Measurements from ENCODE around the gene KDM1B.
"Not testable (repeated sequence)": the region's sequence is repeated elsewhere in the genome, so short reads cannot be mapped to it uniquely, and the experiment has no call there.

KDM1B gene

GRCh38 chr6:18151391-18151790, 3.8 kb upstream of the KDM1B start:
- DNase-seq: not testable (repeated sequence)

GRCh38 chr6:18151801-18152200, 3.4 kb upstream of the KDM1B start:
- DNase-seq: no peak

GRCh38 chr6:18153311-18153703, 1.9 kb upstream of the KDM1B start:
- DNase-seq: no peak

- DNase-seq: peak; percentile 84
Observed at GRCh38 chr6:18154507-18155149, 594 bp upstream of the KDM1B start, which contains the start of gene TPMT. Gene TPMT (minus strand): TSS chr6:18155077. CDS start chr6:18149127, 5,950 bp downstream.

- DNase-seq: peak; percentile 62
Observed at GRCh38 chr6:18155864-18156421, 721 bp downstream of the KDM1B start.

- DNase-seq: no peak
Observed at GRCh38 chr6:18160911-18161310, 5.7 kb downstream of the KDM1B start.

- no peak for DNase-seq
Observed at GRCh38 chr6:18161431-18161830, 6.2 kb downstream of the KDM1B start.

GRCh38 chr6:18162401-18162800, 7.2 kb downstream of the KDM1B start:
- no peak for DNase-seq

GRCh38 chr6:18165751-18166150, 10.5 kb downstream of the KDM1B start:
- no peak for DNase-seq

- no peak for DNase-seq
Observed at GRCh38 chr6:18166312-18167036, 11.3 kb downstream of the KDM1B start.

- DNase-seq: no peak
Observed at GRCh38 chr6:18168264-18168663, 13.0 kb downstream of the KDM1B start.

GRCh38 chr6:18171871-18172270, 16.6 kb downstream of the KDM1B start:
- no peak for DNase-seq

GRCh38 chr6:18176198-18176597, 21.0 kb downstream of the KDM1B start:
- DNase-seq: not testable (repeated sequence)

GRCh38 chr6:18177286-18177965, 22.2 kb downstream of the KDM1B start:
- DNase-seq: no peak

GRCh38 chr6:18178960-18179615, 23.9 kb downstream of the KDM1B start:
- no peak for DNase-seq

GRCh38 chr6:18179770-18180356, 24.6 kb downstream of the KDM1B start:
- DNase-seq: no peak

GRCh38 chr6:18182568-18182967, 27.3 kb downstream of the KDM1B start:
- no peak for DNase-seq

- no peak for DNase-seq
Observed at GRCh38 chr6:18183766-18184165, 28.5 kb downstream of the KDM1B start.

GRCh38 chr6:18185624-18186023, 30.4 kb downstream of the KDM1B start:
- DNase-seq: no peak

- DNase-seq: no peak
Observed at GRCh38 chr6:18186033-18186432, 30.8 kb downstream of the KDM1B start.

- DNase-seq: no peak
Observed at GRCh38 chr6:18186540-18187250, 31.5 kb downstream of the KDM1B start.

- no peak for DNase-seq
Observed at GRCh38 chr6:18187701-18188100, 32.5 kb downstream of the KDM1B start.

Data from NCI-H1436 treated with DMSO at 0.1 percent for 48 hours (cell line).